Neural progenitor cell (in vitro differentiated cells): ENCODE data around the gene DDO.

ENCODE experiments used
- EZH2 ChIP-seq: fragments of 200-600 bp; sonication (generic); IDR thresholded peaks from 2 replicates; pipeline ENCODE4 v1.6.1; 2017; ENCODE audit warnings: antibody characterized with exemption, mild to moderate bottlenecking, moderate library complexity
- EZH2phosphoT487 ChIP-seq: fragments of 200-600 bp; sonication (generic); IDR thresholded peaks from 2 replicates; pipeline ENCODE4 v1.6.1; 2017; ENCODE audit warnings: antibody characterized with exemption
- TF ChIP-seq, protein P1 (sequence below): fragments of 200-600 bp; sonication (generic); IDR thresholded peaks from 2 replicates; pipeline ENCODE4 v1.5.1; 2017; ENCODE audit warnings: antibody characterized with exemption, mild to moderate bottlenecking

DNA sequence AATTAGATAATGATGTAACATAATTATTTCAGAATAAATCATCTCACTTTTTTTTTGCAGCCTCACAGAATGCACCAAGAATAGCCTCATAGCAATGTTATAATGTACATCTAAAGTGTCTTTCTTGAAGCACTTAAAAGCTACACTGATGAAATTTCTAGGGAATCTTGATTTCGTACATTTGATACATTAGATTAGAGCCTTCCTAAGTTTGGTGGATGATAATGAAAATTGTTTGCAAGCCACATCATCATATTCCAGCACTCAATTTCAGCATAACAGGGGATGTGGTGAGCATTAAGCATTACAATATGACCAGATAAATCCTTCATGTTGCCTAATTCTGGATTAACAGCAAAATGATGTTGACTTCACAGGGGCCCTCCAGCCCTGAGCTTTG is 47.5 kb downstream of the DDO start:
- TF ChIP-seq, protein P1, sequence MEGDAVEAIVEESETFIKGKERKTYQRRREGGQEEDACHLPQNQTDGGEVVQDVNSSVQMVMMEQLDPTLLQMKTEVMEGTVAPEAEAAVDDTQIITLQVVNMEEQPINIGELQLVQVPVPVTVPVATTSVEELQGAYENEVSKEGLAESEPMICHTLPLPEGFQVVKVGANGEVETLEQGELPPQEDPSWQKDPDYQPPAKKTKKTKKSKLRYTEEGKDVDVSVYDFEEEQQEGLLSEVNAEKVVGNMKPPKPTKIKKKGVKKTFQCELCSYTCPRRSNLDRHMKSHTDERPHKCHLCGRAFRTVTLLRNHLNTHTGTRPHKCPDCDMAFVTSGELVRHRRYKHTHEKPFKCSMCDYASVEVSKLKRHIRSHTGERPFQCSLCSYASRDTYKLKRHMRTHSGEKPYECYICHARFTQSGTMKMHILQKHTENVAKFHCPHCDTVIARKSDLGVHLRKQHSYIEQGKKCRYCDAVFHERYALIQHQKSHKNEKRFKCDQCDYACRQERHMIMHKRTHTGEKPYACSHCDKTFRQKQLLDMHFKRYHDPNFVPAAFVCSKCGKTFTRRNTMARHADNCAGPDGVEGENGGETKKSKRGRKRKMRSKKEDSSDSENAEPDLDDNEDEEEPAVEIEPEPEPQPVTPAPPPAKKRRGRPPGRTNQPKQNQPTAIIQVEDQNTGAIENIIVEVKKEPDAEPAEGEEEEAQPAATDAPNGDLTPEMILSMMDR = no peak
- no peak for TF ChIP-seq EZH2
- no peak for TF ChIP-seq EZH2phosphoT487
